Esophagus muscularis mucosa (tissue), 4 donors: ENCODE results near the gene NKTR. TPM values are rescaled to one million over a fixed set of nuclear protein-coding genes. Genes with fewer than 3 reads are reported as not detected.
"Not testable (repeated sequence)": the region's sequence is repeated elsewhere in the genome, so short reads cannot be mapped to it uniquely, and the experiment has no call there.

Experiments
- DNase-seq: peaks from one replicate; pipeline ENCODE4 v3.0.0-alpha.2; 2017; ENCODE audit errors: extremely low spot score
- H3K27ac ChIP-seq, 4 donors: fragments of 200-600 bp; sonication (generic); replicated peaks in 1 of 4; 1 replicate in 3 of 4; 2 replicates in 1 of 4; pipeline ENCODE4 v1.5.1; 2016 to 2019; ENCODE audit warnings: mild to moderate bottlenecking in 1 of 4
- H3K27me3 ChIP-seq, 4 donors: fragments of 200-600 bp; sonication (generic); one replicate each; pipeline versions ENCODE4 v1.5.1 to v1.6.0; 2016 to 2019
- H3K36me3 ChIP-seq, 4 donors: fragments of 200-600 bp; sonication (generic); one replicate each; pipeline ENCODE4 v1.5.1; 2016 to 2019
- H3K4me1 ChIP-seq, 4 donors: fragments of 200-600 bp; sonication (generic); one replicate each; pipeline ENCODE4 v1.5.1; 2016 to 2019
- H3K4me3 ChIP-seq, 4 donors: fragments of 200-600 bp; sonication (generic); 1 replicate in 2 of 4; 2 replicates in 2 of 4; pipeline ENCODE4 v1.5.1; 2016 to 2019; ENCODE audit warnings: mild to moderate bottlenecking in 4 of 4, moderate library complexity in 1 of 4
- H3K9me3 ChIP-seq, 4 donors: fragments of 200-600 bp; sonication (generic); 1 replicate in 3 of 4; 2 replicates in 1 of 4; pipeline ENCODE4 v1.5.1; 2016 to 2019
- EP300 ChIP-seq: sonication (generic); formaldehyde crosslinking; IDR thresholded peaks from one replicate; pipeline ENCODE4 v1.6.1; 2017; ENCODE audit warnings: antibody characterized with exemption
- POLR2A ChIP-seq: fragments of 450-650 bp; IDR thresholded peaks from one replicate; pipeline ENCODE4 v1.6.1; 2017; ENCODE audit warnings: antibody characterized with exemption, moderate library complexity, mild to moderate bottlenecking, low read depth
- POLR2AphosphoS5 ChIP-seq, 2 donors: sonication (generic); formaldehyde crosslinking; IDR thresholded peaks; one replicate each; pipeline ENCODE4 v1.6.1; 2017; ENCODE audit warnings: antibody characterized with exemption in 2 of 2
- WGBS: methylation state at CpG from one replicate; pipeline ENCODE4 v1.1.5; 2018; 5-methylcytosine and 5-hydroxymethylcytosine counted together
- intact Hi-C: fragments of 100-400 bp; cut with DNase I; formaldehyde crosslinking; loops from one replicate; pipeline ENCODE4 v1.15.1; 2023
- total RNA-seq, 4 donors: library from RNA; depleted of rRNA; stranded (reverse); fragments of >200 nt; gene quantifications; one replicate each; pipeline versions ENCODE4 v1.1.0 to v1.2.1, GENCODE V29; 2016
- TF ChIP-seq, protein P1 (sequence below), 3 experiments: fragments of 200-600 bp in 2 of 3; fragments of 450-650 bp in 1 of 3; sonication (generic) in 2 of 3; IDR thresholded peaks; one replicate each; pipeline ENCODE4 v1.5.1; 2017 to 2019; ENCODE audit warnings: antibody characterized with exemption in 3 of 3, mild to moderate bottlenecking in 2 of 3, moderate library complexity in 1 of 3

Gene NKTR
- total RNA-seq: 10 to 100 TPM; 24.7 to 73.1 (median 36.0) TPM

DNA sequence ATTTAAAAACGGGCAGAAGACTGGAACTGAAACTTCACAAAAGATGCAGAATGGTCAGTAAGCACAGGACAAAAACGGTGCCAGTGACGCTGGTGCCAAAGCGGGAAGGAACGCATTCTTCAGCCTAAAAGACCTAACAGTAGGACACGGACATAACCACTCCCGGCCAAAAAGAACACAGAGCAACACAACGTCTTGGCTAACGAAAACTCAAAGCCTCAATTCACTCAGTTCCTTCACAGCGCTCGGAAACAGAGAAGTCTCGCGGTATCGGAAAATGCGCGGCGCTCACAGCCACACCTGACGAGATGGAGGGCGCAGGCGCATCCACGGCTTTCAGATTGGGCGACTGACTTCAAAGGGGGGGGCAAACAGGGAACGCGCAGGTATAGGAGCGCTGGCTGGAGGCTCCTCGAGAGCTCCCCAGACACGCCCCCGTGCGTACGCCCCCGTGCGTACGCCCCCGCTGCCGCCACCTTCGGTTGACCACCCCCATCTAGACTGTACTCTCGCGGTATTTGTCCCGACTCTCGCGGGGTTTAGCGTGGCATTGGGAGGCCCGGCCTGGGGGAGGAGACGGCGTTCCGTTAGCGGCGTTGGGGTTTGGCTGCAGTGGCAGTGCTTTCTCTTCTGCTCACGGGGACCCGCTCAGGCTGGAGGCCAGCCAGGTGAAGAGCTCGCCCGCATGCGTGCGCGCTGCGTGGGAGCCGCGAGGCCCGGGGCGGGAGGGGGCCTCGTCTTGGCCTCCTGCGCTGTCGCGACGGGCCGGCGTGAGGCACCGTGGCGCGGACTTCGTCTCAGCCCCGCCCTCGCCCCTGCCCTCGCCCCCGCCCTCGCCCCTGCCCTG lies at the start of gene NKTR:
NKTR (plus strand) TSS at position 576 of the 847 bp plus-strand sequence. CDS start 321 bp downstream, outside the sequence.
- H3K27me3 ChIP-seq: no peaks in the 10 kb centered on the region
- H3K9me3 ChIP-seq: peaks cover 0 to 7% (median 3%) of the 10 kb centered on the region in 4 donors
- intact Hi-C loops: loop anchor here (5.0 kb wide), 2 partner anchors 52 to 147 kb away; partner anchors contain the start of gene ZBTB47
- peaks cover 16 to 36% (median 33%) of the 10 kb centered on the region in 4 donors for H3K4me1 ChIP-seq
- peak within 1 kb of the TSS; percentile 85 to 99 (median 90) for H3K4me3 ChIP-seq
- 0% methylated on average over 41 of the region's 76 CpGs for WGBS
- H3K36me3 ChIP-seq: peaks cover 0 to 10% (median 3%) of the 10 kb centered on the region in 4 donors
- peak; percentile 89 to 97 for TF ChIP-seq POLR2AphosphoS5 (IDR thresholded peaks at IDR 0.05)
- TF ChIP-seq, protein P1, sequence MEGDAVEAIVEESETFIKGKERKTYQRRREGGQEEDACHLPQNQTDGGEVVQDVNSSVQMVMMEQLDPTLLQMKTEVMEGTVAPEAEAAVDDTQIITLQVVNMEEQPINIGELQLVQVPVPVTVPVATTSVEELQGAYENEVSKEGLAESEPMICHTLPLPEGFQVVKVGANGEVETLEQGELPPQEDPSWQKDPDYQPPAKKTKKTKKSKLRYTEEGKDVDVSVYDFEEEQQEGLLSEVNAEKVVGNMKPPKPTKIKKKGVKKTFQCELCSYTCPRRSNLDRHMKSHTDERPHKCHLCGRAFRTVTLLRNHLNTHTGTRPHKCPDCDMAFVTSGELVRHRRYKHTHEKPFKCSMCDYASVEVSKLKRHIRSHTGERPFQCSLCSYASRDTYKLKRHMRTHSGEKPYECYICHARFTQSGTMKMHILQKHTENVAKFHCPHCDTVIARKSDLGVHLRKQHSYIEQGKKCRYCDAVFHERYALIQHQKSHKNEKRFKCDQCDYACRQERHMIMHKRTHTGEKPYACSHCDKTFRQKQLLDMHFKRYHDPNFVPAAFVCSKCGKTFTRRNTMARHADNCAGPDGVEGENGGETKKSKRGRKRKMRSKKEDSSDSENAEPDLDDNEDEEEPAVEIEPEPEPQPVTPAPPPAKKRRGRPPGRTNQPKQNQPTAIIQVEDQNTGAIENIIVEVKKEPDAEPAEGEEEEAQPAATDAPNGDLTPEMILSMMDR (IDR thresholded peaks at IDR 0.05): peak in 1 of 3 experiments; percentile 9
- TF ChIP-seq POLR2A: peak; percentile 71
- no peak for TF ChIP-seq EP300
- peak; percentile 99 for DNase-seq
- H3K27ac ChIP-seq: peak within 1 kb of the TSS; percentile 96 to 99 (median 98)

DNA sequence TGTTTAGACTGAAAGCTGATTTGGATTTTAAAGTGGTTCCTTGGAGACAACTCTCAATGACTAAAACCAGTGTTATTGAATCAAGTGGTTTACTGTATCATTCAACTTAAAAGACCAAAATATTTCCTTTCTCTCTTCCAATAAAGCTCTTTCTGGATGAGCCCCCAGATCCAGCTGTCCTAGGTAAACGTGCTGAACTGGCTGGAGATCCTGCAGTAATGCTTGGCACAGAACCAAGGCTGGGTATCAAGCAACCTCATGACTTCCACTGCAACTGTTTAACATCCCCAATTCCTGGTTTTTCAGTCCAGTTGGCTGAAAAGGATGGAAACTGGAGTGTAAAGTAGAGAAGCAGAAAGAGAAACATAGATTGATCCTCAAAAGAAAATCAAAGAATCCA lies 47.7 kb upstream of the NKTR start:
- H3K36me3 ChIP-seq: peaks cover 46 to 93% (median 77%) of the 10 kb centered on the region in 4 donors
- 23% methylated on average over 1 of the region's 1 CpG for WGBS
- H3K4me1 ChIP-seq: peaks cover 0 to 1% (median under 1%) of the 10 kb centered on the region in 4 donors
- TF ChIP-seq, protein P1 (IDR thresholded peaks at IDR 0.05): no peak
- no peak for TF ChIP-seq POLR2A
- TF ChIP-seq POLR2AphosphoS5 (IDR thresholded peaks at IDR 0.05): no peak
- TF ChIP-seq EP300: no peak
- no peak overlapping the region for H3K27ac ChIP-seq
- DNase-seq: no peak
- H3K9me3 ChIP-seq: no peaks in the 10 kb centered on the region
- no peaks in the 10 kb centered on the region for H3K27me3 ChIP-seq
- H3K4me3 ChIP-seq: no peak overlapping the region
- intact Hi-C loops: no loop called here

DNA sequence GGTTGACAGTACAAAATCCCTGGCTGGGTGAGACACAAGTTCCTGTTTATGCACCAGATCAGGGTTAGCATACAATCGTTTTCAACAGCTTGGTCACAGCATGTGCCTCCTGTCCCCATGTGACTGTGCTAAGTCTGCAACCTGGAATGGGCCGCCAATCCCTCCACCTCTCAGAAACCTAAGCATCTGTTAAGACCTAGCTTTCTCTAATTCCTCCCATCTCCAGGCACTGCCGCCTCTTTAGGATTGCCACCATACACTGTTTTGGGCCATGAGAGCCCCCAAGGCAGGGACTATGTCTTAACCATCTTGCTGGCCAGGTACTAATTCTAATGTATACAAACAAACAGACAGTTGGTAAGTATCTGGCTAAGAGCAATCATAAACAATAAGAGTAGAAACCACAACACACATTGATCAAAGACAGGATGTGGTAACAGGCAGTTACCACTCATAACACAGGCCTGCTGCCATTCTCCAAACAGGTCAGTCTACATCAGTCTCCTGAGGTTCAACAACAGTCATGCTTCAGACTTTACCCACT lies 44.3 kb upstream of the NKTR start:
- no peak overlapping the region for H3K4me3 ChIP-seq
- no peaks in the 10 kb centered on the region for H3K9me3 ChIP-seq
- DNase-seq: peak; percentile 80
- H3K27ac ChIP-seq: no peak overlapping the region
- WGBS: 70% methylated on average over 3 of the region's 3 CpGs
- no peaks in the 10 kb centered on the region for H3K4me1 ChIP-seq
- H3K36me3 ChIP-seq: peaks cover 55 to 97% (median 83%) of the 10 kb centered on the region in 4 donors
- no peaks in the 10 kb centered on the region for H3K27me3 ChIP-seq
- TF ChIP-seq POLR2A (no peak), EP300 (no peak), POLR2AphosphoS5 (IDR thresholded peaks at IDR 0.05) (no peak)
- TF ChIP-seq, protein P1 (IDR thresholded peaks at IDR 0.05): no peak
- intact Hi-C loops: no loop called here

DNA sequence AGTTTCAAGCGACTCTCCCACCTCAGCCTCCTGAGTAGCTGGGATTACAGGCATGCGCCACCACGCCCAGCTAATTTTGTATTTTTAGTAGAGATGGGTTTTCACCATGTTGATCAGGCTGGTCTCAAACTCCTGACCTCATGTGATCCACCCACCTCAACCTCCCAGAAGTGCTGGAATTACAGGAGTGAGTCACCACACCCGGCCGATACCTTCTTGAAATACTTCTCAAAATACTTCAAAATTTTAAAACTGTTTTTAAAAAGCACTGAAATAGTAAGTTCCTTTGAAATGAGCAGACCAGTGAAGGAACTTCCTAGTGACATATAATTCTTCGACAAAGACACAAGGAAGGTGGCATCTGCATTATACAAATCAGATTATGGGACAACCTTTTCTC lies 43.7 kb upstream of the NKTR start:
- WGBS: 96% methylated on average over 6 of the region's 6 CpGs
- H3K9me3 ChIP-seq, H3K4me3 ChIP-seq, H3K27ac ChIP-seq, H3K4me1 ChIP-seq, DNase-seq, H3K27me3 ChIP-seq, intact Hi-C loops: not testable (repeated sequence)
- H3K36me3 ChIP-seq: peaks cover 55 to 98% (median 87%) of the 10 kb centered on the region in 4 donors

DNA sequence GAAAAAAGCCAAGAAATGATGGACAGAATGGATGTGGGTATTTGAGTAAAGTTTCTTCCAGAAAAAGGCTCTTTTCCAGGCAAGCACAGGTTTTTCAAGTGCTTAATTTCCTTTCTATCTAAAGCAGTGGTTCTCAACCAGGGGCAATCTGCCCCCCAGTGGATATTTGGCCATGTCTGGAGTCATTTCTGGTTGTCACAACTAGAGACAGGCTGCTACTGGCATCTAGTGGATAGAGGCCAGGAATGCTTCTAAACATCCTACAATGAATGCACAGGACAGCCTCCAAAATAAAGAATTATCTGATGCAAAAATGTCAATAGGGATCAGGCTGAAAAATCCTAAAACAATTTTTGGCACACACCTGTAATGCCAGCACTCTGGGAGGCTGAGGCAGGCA lies 42.6 kb upstream of the NKTR start:
- TF ChIP-seq, protein P1 (IDR thresholded peaks at IDR 0.05): peak in 1 of 3 experiments; percentile 9
- no peak for TF ChIP-seq EP300
- Histone ChIP-seq H3K9me3 (no peaks in the 10 kb centered on the region), H3K27me3 (no peaks in the 10 kb centered on the region), H3K36me3 (peaks cover 55 to 98% (median 91%) of the 10 kb centered on the region in 4 donors), H3K4me1 (peaks cover 0 to 9% (median 0%) of the 10 kb centered on the region in 4 donors), H3K27ac (no peak overlapping the region), H3K4me3 (no peak overlapping the region)
- DNase-seq: no peak
- intact Hi-C loops: no loop called here
